T-helper 2 cell treated with Interferon-gamma antibody and Interleukin-4, amounts not matched to agents 100 ng/mL and 5 ng/mL, for 36 hours (primary cell): ENCODE data around the gene BCLAF1. TPM values are rescaled to one million over a fixed set of nuclear protein-coding genes. Genes with fewer than 3 reads are reported as not detected.

Experiments used
- intact Hi-C: fragments of 100-400 bp; cut with micrococcal nuclease; formaldehyde crosslinking; loops from one replicate; pipeline ENCODE4 v1.15.1; 2023
- total RNA-seq: library from RNA; stranded (reverse); gene quantifications from 2 replicates; pipeline ENCODE4 v1.2.3, GENCODE V29; 2022

Gene BCLAF1
- total RNA-seq, 1 donor from 2014 or later = 204 TPM

- intact Hi-C loops = loop anchor here (1.0 kb wide), 1 partner anchor 39 kb away; the partner anchor contains the start of gene BCLAF1
These were observed 39.0 kb downstream of the BCLAF1 start for GRCh38 chr6:136250686-136251008.

GRCh38 chr6:136249811-136250685 lies 39.6 kb downstream of the BCLAF1 start, which contains the start of gene MTFR2:
Gene MTFR2, minus strand, starts transcription at chr6:136250311. Its CDS starts 1,212 bp downstream, at chr6:136249099.
- intact Hi-C loops = loop anchor here (1.0 kb wide), 1 partner anchor 39 kb away; the partner anchor contains the start of gene BCLAF1

- intact Hi-C loops = no loop called here
These were observed 40.3 kb downstream of the BCLAF1 start for GRCh38 chr6:136249336-136249735.

- intact Hi-C loops = no loop called here
These were observed 45.5 kb downstream of the BCLAF1 start for GRCh38 chr6:136244061-136244616.

- intact Hi-C loops = no loop called here
These were observed 53.0 kb downstream of the BCLAF1 start for GRCh38 chr6:136236466-136237293.

- intact Hi-C loops = no loop called here
These were observed 54.4 kb downstream of the BCLAF1 start for GRCh38 chr6:136235233-136235564.

- intact Hi-C loops = no loop called here
These were observed 56.9 kb downstream of the BCLAF1 start for GRCh38 chr6:136232701-136233100.

GRCh38 chr6:136230219-136230853 lies 59.3 kb downstream of the BCLAF1 start:
- intact Hi-C loops = no loop called here

- intact Hi-C loops = loop anchor here (10.0 kb wide), 2 partner anchors 194 to 314 kb away; no protein-coding TSS in a partner anchor
These were observed 60.8 kb downstream of the BCLAF1 start for GRCh38 chr6:136228814-136229213.

GRCh38 chr6:136226674-136227377 lies 62.8 kb downstream of the BCLAF1 start:
- intact Hi-C loops = loop anchor here (1.0 to 10.0 kb wide), 7 partner anchors 192 to 776 kb away; no protein-coding TSS in a partner anchor

GRCh38 chr6:136226027-136226673 lies 63.5 kb downstream of the BCLAF1 start:
- intact Hi-C loops = loop anchor here (1.0 to 10.0 kb wide), 7 partner anchors 191 to 775 kb away; no protein-coding TSS in a partner anchor

- intact Hi-C loops = loop anchor here (10.0 kb wide), 2 partner anchors 191 to 311 kb away; no protein-coding TSS in a partner anchor
These were observed 64.2 kb downstream of the BCLAF1 start for GRCh38 chr6:136225496-136225895.

- intact Hi-C loops = loop anchor here (10.0 kb wide), 2 partner anchors 190 to 310 kb away; no protein-coding TSS in a partner anchor
These were observed 64.7 kb downstream of the BCLAF1 start for GRCh38 chr6:136224974-136225373.

GRCh38 chr6:136216503-136217401 lies 72.9 kb downstream of the BCLAF1 start:
- intact Hi-C loops = no loop called here

- intact Hi-C loops = no loop called here
These were observed 75.8 kb downstream of the BCLAF1 start for GRCh38 chr6:136213853-136214252.

GRCh38 chr6:136213012-136213539 lies 76.6 kb downstream of the BCLAF1 start:
- intact Hi-C loops = no loop called here

- intact Hi-C loops = no loop called here
These were observed 77.0 kb downstream of the BCLAF1 start for GRCh38 chr6:136212608-136213007.

- intact Hi-C loops = no loop called here
These were observed 79.1 kb downstream of the BCLAF1 start for GRCh38 chr6:136210398-136211165.
